Panc1 (cell line): ENCODE results near the gene CRYGS.

Experiments used
- CTCF ChIP-seq: fragments of 450-650 bp; IDR thresholded peaks from 2 replicates; pipeline ENCODE4 v1.5.1; 2017; ENCODE audit warnings: mild to moderate bottlenecking
- POLR2AphosphoS5 ChIP-seq: IDR thresholded peaks from 2 replicates; pipeline ENCODE4 v1.6.1; 2012; ENCODE audit warnings: mild to moderate bottlenecking, low read depth, low read length, moderate library complexity

GRCh38 chr3:186502138-186502948, 41.8 kb downstream of the CRYGS start:
- no peak for TF ChIP-seq POLR2AphosphoS5
- no peak for TF ChIP-seq CTCF
